NCI-H1048 (cell line): ENCODE data around the gene TRIM50.
"Not testable (repeated sequence)": the region's sequence is repeated elsewhere in the genome, so short reads cannot be mapped to it uniquely, and the experiment has no call there.

Experiments used
- DNase-seq: peaks from one replicate; lab custom pipeline; 2025; lab: John Stamatoyannopoulos, UW

The TRIM50 gene

GRCh38 chr7:73350306-73351068 lies 22.6 kb upstream of the TRIM50 start:
- no peak for DNase-seq

- DNase-seq, result no peak
Observed at GRCh38 chr7:73349763-73350162, 21.9 kb upstream of the TRIM50 start.

GRCh38 chr7:73345951-73346350 lies 18.1 kb upstream of the TRIM50 start:
- no peak for DNase-seq

- no peak for DNase-seq
Observed at GRCh38 chr7:73345538-73345937, 17.7 kb upstream of the TRIM50 start.

GRCh38 chr7:73343671-73344380 lies 15.9 kb upstream of the TRIM50 start:
- no peak for DNase-seq

- DNase-seq, result no peak
Observed at GRCh38 chr7:73342645-73343044, 14.8 kb upstream of the TRIM50 start.

GRCh38 chr7:73341877-73342276 lies 14.0 kb upstream of the TRIM50 start:
- no peak for DNase-seq

GRCh38 chr7:73340514-73340913 lies 12.6 kb upstream of the TRIM50 start:
- DNase-seq, result no peak

GRCh38 chr7:73338321-73338720 lies 10.4 kb upstream of the TRIM50 start:
- no peak for DNase-seq

- DNase-seq, result no peak
Observed at GRCh38 chr7:73332447-73332846, 4.6 kb upstream of the TRIM50 start.

- DNase-seq, result no peak
Observed at GRCh38 chr7:73330772-73331171, 2.9 kb upstream of the TRIM50 start.

GRCh38 chr7:73329861-73330581 lies 2.1 kb upstream of the TRIM50 start:
- no peak for DNase-seq

- DNase-seq, result no peak
Observed at GRCh38 chr7:73328696-73329095, 814 bp upstream of the TRIM50 start.

GRCh38 chr7:73327449-73327848 lies 433 bp downstream of the TRIM50 start:
- not testable (repeated sequence) for DNase-seq

- not testable (repeated sequence) for DNase-seq
Observed at GRCh38 chr7:73325424-73325823, 2.5 kb downstream of the TRIM50 start.

- DNase-seq, result peak; percentile 53
Observed at GRCh38 chr7:73324081-73324845, 3.6 kb downstream of the TRIM50 start.

- not testable (repeated sequence) for DNase-seq
Observed at GRCh38 chr7:73323434-73324080, 4.3 kb downstream of the TRIM50 start.

- not testable (repeated sequence) for DNase-seq
Observed at GRCh38 chr7:73320009-73320408, 7.9 kb downstream of the TRIM50 start.

- not testable (repeated sequence) for DNase-seq
Observed at GRCh38 chr7:73319541-73319940, 8.3 kb downstream of the TRIM50 start.

GRCh38 chr7:73318656-73319204 lies 9.2 kb downstream of the TRIM50 start:
- DNase-seq, result not testable (repeated sequence)

- no peak for DNase-seq
Observed at GRCh38 chr7:73316521-73316920, 11.4 kb downstream of the TRIM50 start.
